IPS DF 19.7 (cell line): ENCODE data around the gene TP53RK.

Experiments used
- DNase-seq: peaks from one replicate; pipeline ENCODE4 v3.0.0-alpha.2; 2013; ENCODE audit warnings: low read depth, low spot score

TP53RK gene

DNA sequence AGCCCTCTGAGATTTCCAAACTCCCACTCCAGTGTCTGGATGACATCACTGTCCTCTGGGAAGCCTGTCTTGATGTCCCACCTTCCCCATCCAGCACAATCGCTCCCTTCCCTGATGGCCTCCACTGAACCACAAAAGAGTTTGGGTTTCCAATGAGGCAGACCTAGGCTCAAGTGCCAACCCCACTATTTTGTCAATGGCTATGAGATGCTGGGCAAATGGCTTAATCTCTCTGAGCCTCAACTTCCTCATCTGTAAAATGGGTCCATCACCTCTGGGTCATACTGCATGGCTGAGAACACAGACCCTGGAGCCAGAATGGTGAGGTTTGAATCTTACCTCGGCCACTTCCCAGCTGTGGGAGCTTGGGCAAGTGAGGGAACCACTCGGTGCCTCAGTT lies 49.7 kb downstream of the TP53RK start:
- no peak for DNase-seq

DNA sequence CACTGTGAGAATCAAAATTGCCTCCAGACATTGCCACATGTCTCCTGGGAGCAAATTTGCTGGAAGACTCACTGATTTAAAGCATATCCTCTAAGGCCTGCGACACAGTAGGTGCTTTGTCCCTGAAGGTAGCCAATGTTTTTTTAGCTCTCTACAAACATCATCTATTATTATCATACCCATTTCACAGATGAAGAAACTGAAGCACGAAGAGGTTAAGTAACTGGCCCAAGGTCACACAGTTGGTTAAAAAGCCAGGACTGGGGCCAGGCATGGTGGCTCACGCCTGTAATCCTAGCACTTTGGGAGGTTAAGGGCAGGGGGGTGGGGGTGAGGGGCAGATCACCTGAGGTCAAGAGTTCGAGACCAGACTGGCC lies 50.4 kb downstream of the TP53RK start:
- DNase-seq: no peak

DNA sequence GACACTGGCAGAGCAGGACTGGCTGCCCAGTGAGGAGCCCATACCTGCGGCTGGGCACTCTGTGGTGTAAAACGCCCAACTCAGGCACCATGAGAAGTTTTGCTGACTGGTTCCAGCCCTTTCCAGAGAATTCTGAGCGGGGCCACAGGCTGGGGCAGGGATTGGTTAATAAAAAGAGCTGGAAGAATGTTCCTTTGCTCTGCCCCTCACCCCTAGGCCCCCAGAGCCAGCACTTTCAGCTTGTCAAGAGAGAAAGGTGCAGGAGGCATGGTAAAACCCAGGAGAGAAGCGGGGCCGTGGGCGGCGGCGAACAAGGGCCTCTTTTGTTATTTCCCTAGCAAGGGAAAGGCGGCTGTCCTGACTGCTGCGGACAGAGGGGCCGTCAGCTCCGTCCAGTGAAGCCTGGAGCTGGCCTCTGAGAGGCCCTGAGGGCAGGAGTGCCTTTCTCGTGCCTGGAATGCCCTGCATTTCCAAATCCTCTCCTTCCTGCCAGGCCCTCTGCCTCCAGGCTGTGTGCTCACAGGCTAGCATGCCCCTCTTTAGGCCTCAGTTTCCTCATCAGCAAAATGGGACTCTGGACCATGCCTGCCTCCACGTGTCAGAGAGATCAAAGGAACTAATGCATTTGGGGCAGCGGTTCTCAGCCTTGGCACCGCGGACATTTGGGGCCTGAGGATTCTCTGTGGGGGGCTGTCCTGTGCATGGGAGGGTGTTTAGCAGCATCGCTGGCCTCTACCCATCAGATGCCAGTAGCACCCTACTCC lies 50.9 kb downstream of the TP53RK start:
- DNase-seq: no peak

DNA sequence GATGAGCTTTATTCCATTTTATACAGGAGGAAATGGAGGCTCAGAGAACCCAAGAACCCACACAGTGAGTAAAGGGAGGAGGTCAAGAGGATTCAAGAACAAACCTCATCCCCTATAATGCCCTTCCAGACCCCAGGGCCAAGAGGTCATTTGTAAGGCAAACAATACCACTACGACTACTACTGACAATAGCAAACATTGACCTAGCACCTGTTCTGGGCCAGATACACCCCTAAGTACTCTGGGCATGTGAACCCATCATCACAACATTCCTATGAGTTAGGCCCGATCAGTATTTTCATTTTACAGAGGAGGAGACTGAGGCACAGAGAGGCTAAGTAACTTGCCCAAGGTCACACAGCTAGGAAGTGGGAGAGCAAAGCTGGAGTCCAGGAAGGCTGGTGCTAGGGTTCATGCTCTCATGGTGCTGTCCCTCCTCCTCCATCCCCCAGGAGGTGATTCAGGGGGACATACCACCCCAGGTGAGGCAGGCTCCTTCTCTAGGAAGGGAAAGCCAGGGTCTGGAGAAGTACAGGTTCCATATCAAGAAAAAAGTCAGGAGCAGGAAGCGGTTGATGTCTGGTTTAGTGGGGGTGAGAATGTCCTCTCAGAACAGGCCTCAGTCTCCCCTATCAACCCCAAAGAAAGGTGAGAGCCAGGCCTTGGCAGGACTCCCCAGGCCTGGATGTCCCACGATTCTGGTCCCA lies 51.7 kb downstream of the TP53RK start:
- no peak for DNase-seq

DNA sequence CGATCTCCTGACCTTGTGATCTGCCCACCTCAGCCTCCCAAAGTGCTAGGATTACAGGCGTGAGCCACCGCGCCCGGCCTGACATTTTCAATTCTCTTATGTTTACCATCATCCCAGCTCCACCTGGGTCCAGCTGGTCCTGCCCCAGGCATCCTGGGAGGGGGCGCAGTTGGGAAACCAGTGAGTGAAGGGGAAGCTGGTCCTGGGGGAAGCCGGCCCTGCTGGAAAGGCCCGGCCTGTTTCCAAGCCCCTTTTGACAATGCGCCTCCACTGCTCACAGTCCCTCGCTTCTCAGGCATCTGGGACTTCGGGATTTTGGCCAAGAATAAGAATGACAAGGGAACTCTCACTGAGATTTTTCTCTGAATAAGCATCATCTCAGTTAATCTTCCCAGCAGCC lies 52.2 kb downstream of the TP53RK start:
- DNase-seq: no peak

DNA sequence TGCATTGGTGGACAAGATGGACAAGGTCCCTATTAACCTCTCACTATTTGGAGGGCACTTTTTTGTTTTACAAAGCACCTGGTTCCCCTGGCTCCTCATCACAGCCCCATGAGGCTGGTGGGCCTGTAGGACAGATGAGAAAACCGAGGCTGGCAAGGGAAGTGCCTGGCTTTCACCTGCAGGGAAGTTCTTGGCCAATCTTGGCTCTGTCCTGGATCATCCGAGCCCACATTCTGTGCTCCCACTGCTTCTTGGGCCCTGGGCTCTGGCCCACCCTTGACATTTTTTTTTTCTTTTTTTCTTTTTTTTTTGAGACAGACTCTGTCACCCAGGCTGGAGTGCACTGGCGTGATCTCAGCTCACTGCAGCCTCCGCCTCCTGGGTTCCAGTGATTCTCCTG lies 52.7 kb downstream of the TP53RK start:
- no peak for DNase-seq

DNA sequence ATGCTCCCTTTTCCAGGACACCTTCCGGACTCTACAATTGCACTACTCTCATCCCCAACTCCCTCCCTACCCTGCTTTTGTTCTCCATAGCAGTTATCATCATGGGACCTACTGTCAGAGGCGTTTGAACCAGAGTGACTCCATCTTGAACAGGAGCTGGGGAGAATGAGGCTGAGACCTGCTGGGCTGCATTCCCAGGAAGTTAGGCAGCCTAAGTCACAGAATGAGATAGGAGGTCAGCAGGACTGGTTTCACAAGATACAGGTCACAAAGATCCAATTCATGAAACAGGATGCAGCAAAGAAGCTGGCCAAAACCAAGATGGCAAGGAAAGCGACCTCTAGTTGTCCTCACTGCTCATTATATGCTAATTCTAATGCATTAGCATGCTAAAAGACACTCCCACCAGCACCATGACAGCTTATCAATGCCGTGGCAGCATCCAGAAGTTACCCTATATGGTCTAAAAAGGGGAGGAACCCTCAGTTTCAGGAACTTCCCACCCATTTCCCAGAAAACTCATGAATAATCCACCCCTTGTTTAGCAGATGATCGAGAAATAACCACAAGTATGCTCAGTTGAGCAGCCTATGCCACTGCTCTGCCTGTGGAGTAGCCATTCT lies 53.6 kb downstream of the TP53RK start:
- DNase-seq: no peak

DNA sequence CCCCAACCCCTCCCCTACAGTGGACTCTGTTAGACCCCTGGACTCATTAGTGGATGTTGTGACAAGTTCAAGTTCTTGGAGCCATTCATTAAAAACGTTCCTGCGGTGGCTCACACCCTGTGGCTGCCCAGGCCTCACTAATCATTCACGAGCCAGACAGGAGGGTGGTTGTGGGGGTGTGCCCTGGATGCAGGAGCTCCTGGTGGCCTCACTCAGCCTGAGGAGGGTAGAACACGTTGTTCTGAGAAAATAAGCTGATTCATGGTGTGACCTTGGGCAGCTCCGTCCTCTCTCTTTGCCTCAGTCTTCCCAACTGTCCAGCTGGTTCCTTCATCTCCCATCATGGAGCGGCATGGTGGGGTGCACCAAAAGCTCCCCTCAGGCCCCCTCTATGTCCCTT lies 54.7 kb downstream of the TP53RK start:
- DNase-seq: no peak
